Keratinocyte (primary cell): ENCODE data around the gene NEB. TPM values are rescaled to one million over a fixed set of nuclear protein-coding genes. Genes with fewer than 3 reads are reported as not detected.

Source experiments
- DNase-seq: peaks from one replicate; pipeline ENCODE4 v3.0.0-alpha.2; 2011; ENCODE audit warnings: low read depth, missing footprints, low spot score
- FAIRE-seq: peaks from 2 replicates; lab custom pipeline; 2011; peaks lifted over from hg19 to GRCh38; lab: Jason Lieb, UNC
- H2AFZ ChIP-seq: 2 replicates; pipeline ENCODE4 v1.6.0; 2012; ENCODE audit warnings: low read length, control low read depth, inconsistent platforms; ENCODE audit not compliant: control insufficient read depth
- H3K27ac ChIP-seq: 2 replicates; pipeline ENCODE4 v1.5.1; 2011; ENCODE audit warnings: low read length; ENCODE audit not compliant: control insufficient read depth, insufficient read depth
- H3K27me3 ChIP-seq: 3 replicates; pipeline ENCODE4 v1.6.0; 2011; ENCODE audit warnings: low read length; ENCODE audit not compliant: control insufficient read depth, insufficient read depth; ENCODE audit errors: extremely low read depth
- H3K36me3 ChIP-seq, 2 experiments: 2 replicates in 1 of 2; 3 replicates in 1 of 2; pipeline ENCODE4 v1.5.1; 2011; ENCODE audit warnings: low read length in 2 of 2, mild to moderate bottlenecking in 1 of 2; ENCODE audit not compliant: control insufficient read depth in 2 of 2, insufficient read depth in 2 of 2; ENCODE audit errors: extremely low read depth in 1 of 2
- H3K4me1 ChIP-seq: 3 replicates; pipeline ENCODE4 v1.5.1; 2011; ENCODE audit warnings: low read length; ENCODE audit not compliant: control insufficient read depth, insufficient read depth; ENCODE audit errors: extremely low read depth
- H3K4me2 ChIP-seq: 3 replicates; pipeline ENCODE4 v1.6.0; 2011; ENCODE audit warnings: low read depth, low read length; ENCODE audit not compliant: control insufficient read depth, insufficient read depth; ENCODE audit errors: extremely low read depth
- H3K4me3 ChIP-seq, 3 experiments: fragments of 200-600 bp in 1 of 3; sonication (generic) in 1 of 3; 2 replicates in 2 of 3; 3 replicates in 1 of 3; pipeline ENCODE4 v1.5.1; 2011 to 2016; ENCODE audit warnings: low read length in 3 of 3, mild to moderate bottlenecking in 3 of 3, control low read depth in 2 of 3, inconsistent platforms in 1 of 3, low read depth in 1 of 3, mixed read lengths in 1 of 3, mixed run types in 1 of 3, moderate library complexity in 1 of 3; ENCODE audit not compliant: control insufficient read depth in 2 of 3, insufficient read depth in 2 of 3; ENCODE audit errors: extremely low read depth in 1 of 3
- H3K79me2 ChIP-seq: 2 replicates; pipeline ENCODE4 v1.6.0; 2012; ENCODE audit warnings: low read length; ENCODE audit not compliant: control insufficient read depth, insufficient read depth
- H3K9ac ChIP-seq: 3 replicates; pipeline ENCODE4 v1.6.0; 2011; ENCODE audit warnings: low read length; ENCODE audit not compliant: control insufficient read depth, insufficient read depth; ENCODE audit errors: extremely low read depth
- H3K9me1 ChIP-seq: 3 replicates; pipeline ENCODE4 v1.6.0; 2011; ENCODE audit warnings: low read length; ENCODE audit not compliant: control insufficient read depth, insufficient read depth; ENCODE audit errors: extremely low read depth
- H3K9me3 ChIP-seq: 2 replicates; pipeline ENCODE4 v1.5.1; 2012; ENCODE audit warnings: low read depth, low read length; ENCODE audit not compliant: control insufficient read depth
- H4K20me1 ChIP-seq: 3 replicates; pipeline ENCODE4 v1.6.0; 2011; ENCODE audit warnings: low read length; ENCODE audit not compliant: control insufficient read depth, insufficient read depth; ENCODE audit errors: extremely low read depth
- CTCF ChIP-seq, 3 experiments: IDR thresholded peaks in 1 of 3; conservative IDR thresholded peaks in 1 of 3; optimal IDR thresholded peaks in 1 of 3; 2 replicates in 2 of 3; 3 replicates in 1 of 3; pipeline versions ENCODE3 to v1.5.1; 2011; ENCODE audit warnings: low read length in 3 of 3, mild to moderate bottlenecking in 3 of 3, moderate library complexity in 2 of 3, control low read depth in 1 of 3, inconsistent platforms in 1 of 3; ENCODE audit not compliant: insufficient read depth in 2 of 3; ENCODE audit errors: extremely low read depth in 1 of 3
- EZH2 ChIP-seq: IDR thresholded peaks from one replicate; pipeline ENCODE4 v1.6.1; 2012; ENCODE audit warnings: inconsistent platforms, mild to moderate bottlenecking, low read length, moderate library complexity
- dilution Hi-C: fragments of 300-500 bp; cut with MboI; formaldehyde crosslinking; loops from one replicate; pipeline ENCODE4 v1.7.0; 2020; ENCODE audit warnings: low sequenced_read_pairs; ENCODE audit not compliant: extremely low pct_ligation_motif_present
- polyA plus RNA-seq, 5 experiments: library from polyadenylated mRNA; depleted of rRNA in 3 of 5; stranded (reverse) in 3 of 5; stranded (forward) in 1 of 5; unstranded in 1 of 5; fragments of >200 nt; gene quantifications; 1 replicate in 1 of 5; 2 replicates in 3 of 5; 3 replicates in 1 of 5; pipeline versions ENCODE4 v1.2.1 to v1.2.3, GENCODE V29; 2011 to 2012; ENCODE audit warnings: missing spikeins in 2 of 5, low read depth in 1 of 5, low replicate concordance in 1 of 5

Gene NEB
- polyA plus RNA-seq, 1 donor (not counting 4 experiments of a cell fraction or from before 2014, with no cell fraction given): 0.67 TPM

- Histone ChIP-seq H3K9me3 (no peaks in the 10 kb centered on the region), H3K9me1 (no peaks in the 10 kb centered on the region), H3K9ac (no peak overlapping the region), H4K20me1 (no peaks in the 10 kb centered on the region), H3K27me3 (no peaks in the 10 kb centered on the region), H2AFZ (no peak overlapping the region), H3K27ac (no peak overlapping the region), H3K36me3 (peaks cover 0 to 3% of the 10 kb centered on the region in 2 experiments), H3K79me2 (no peaks in the 10 kb centered on the region), H3K4me3 (no peak overlapping the region), H3K4me1 (peaks cover 4% of the 10 kb centered on the region), H3K4me2 (no peak overlapping the region)
- FAIRE-seq: peak; percentile 5
- dilution Hi-C loops: no loop called here
- no peak for TF ChIP-seq EZH2
- TF ChIP-seq CTCF (optimal IDR thresholded peaks at IDR 0.05 in 1 of 3, IDR thresholded peaks at IDR 0.05 in 1 of 3, conservative IDR thresholded peaks at IDR 0.05 in 1 of 3; ENCODE audit: extremely low read depth in 1 of 3, insufficient read depth in 2 of 3, low read length in 3 of 3): no peak
- DNase-seq: no peak
These were observed 42.1 kb upstream of the NEB start for GRCh38 chr2:151776367-151776766.

DNA sequence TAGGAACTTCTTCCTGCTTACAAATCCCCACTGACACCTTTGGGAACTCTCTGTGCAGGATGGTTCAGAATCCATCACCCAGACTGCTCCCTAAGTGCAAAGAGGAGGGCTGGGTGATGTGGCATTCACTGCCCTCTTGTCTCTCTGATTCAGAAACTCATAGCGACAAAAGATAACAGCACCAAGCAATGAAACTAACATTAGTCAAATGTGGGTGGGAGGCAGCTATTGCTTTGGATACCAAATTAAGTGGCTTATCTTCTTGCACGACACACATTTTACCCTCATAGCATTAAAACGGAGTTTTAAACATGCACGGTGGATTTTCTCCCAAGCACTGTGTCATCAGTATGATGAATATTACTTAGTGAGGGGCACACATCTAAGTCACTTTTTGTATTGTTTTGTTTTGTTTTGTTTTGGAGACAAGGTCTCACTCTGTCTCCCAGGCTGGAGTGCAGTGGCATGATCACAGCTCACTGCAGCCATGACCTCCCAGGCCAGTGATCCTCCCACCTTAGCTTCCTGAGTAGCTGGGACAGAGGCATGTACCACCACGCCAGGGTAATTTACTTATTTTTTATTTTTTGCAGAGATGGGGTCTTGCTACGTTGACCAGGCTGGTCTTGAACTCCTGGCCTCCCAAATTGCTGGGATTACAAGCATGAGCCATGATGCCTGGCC lies 40.9 kb upstream of the NEB start:
- Histone ChIP-seq H4K20me1 (no peaks in the 10 kb centered on the region), H3K4me1 (peaks cover 4% of the 10 kb centered on the region), H3K4me3 (no peak overlapping the region), H3K27me3 (no peaks in the 10 kb centered on the region), H2AFZ (no peak overlapping the region), H3K9me1 (no peaks in the 10 kb centered on the region), H3K9ac (no peak overlapping the region), H3K9me3 (no peaks in the 10 kb centered on the region), H3K4me2 (no peak overlapping the region), H3K79me2 (no peaks in the 10 kb centered on the region), H3K36me3 (peaks cover 0 to 3% of the 10 kb centered on the region in 2 experiments), H3K27ac (no peak overlapping the region)
- FAIRE-seq (no peak), DNase-seq (no peak)
- dilution Hi-C loops: no loop called here
- TF ChIP-seq CTCF (optimal IDR thresholded peaks at IDR 0.05 in 1 of 3, IDR thresholded peaks at IDR 0.05 in 1 of 3, conservative IDR thresholded peaks at IDR 0.05 in 1 of 3; ENCODE audit: extremely low read depth in 1 of 3, insufficient read depth in 2 of 3, low read length in 3 of 3) (no peak), EZH2 (no peak)
